ENCODE data around the gene KIF1A. TPM values are rescaled to one million over a fixed set of nuclear protein-coding genes. Genes with fewer than 3 reads are reported as not detected.

The KIF1A gene
- total and polyA plus RNA-seq, 10 of the 15 experiments (the other 5 are each of a cell fraction or from before 2014, with no cell fraction given): 0.04 to 0.95 (median 0.06) TPM; not detected in 5

- H2AFZ ChIP-seq (ENCODE audit: control insufficient read depth, low read depth, low read length): no peak overlapping the region
- WGBS (ENCODE audit: insufficient coverage, insufficient replicate concordance, low lambda C conversion rate, missing lambda C conversion rate): 59% methylated on average over 8 of the region's 8 CpGs
- FAIRE-seq (no peak), ATAC-seq (no peak), DNase-seq (ENCODE audit: low read depth, low spot score) (no peak)
- no peak overlapping the region for H3K27ac ChIP-seq (ENCODE audit: control insufficient read depth, insufficient read depth)
- RAD21 ChIA-PET (ENCODE audit: unreplicated experiment): no interaction called here
- H4K20me1 ChIP-seq (ENCODE audit: control insufficient read depth, insufficient read depth): no peaks in the 10 kb centered on the region
- H3K9me3 ChIP-seq (replicated peaks; ENCODE audit: control insufficient read depth, insufficient read depth, low read length): no peaks in the 10 kb centered on the region; the same call in 2 of the 3 replicates
- CTCF ChIA-PET: no interaction called here
- POLR2A ChIA-PET: no interaction called here
- SMC1A ChIA-PET (ENCODE audit: uncharacterized antibody, unreplicated experiment): no interaction called here
- no peaks in the 10 kb centered on the region for H3K27me3 ChIP-seq (replicated peaks in 1 of 2; ENCODE audit: control insufficient read depth in 2 of 2, insufficient read depth in 2 of 2, low read length in 1 of 2)
- TF ChIP-seq RCOR1 (conservative IDR thresholded peaks at IDR 0.05; ENCODE audit: low read depth, low read length) (no peak), MYC (IDR thresholded peaks at IDR 0.05; ENCODE audit: insufficient read depth, insufficient read length, insufficient replicate concordance, low read length, severe bottlenecking) (no peak), BRCA1 (IDR thresholded peaks at IDR 0.05; ENCODE audit: low read depth, low read length) (no peak), SUZ12 (IDR thresholded peaks at IDR 0.05; ENCODE audit: unreplicated experiment) (no peak), ATF2 (IDR thresholded peaks at IDR 0.05; ENCODE audit: low read length) (no peak), MYB (IDR thresholded peaks at IDR 0.05; ENCODE audit: borderline replicate concordance, low read depth, low read length) (no peak), SIX5 (IDR thresholded peaks at IDR 0.05; ENCODE audit: low read depth, low read length, severe bottlenecking) (no peak), ELK1 (IDR thresholded peaks at IDR 0.05; ENCODE audit: low read depth, low read length) (no peak), SMC3 (IDR thresholded peaks at IDR 0.05; ENCODE audit: borderline replicate concordance, low read length) (no peak)
- in situ Hi-C loops (cut with MboI) (no loop called here), intact Hi-C loops (cut with micrococcal nuclease; ENCODE audit: unreplicated experiment) (no loop called here)
- H3K79me2 ChIP-seq (ENCODE audit: control insufficient read depth, insufficient read depth, low read length): no peaks in the 10 kb centered on the region
- H3K4me3 ChIP-seq: no peak overlapping the region
- H3K4me2 ChIP-seq (ENCODE audit: control insufficient read depth, insufficient read depth): no peak overlapping the region
- no TSS peak for BruUV-seq (replicated peaks)
- no peak overlapping the region for H3K9ac ChIP-seq (ENCODE audit: control insufficient read depth, insufficient read depth, low read length)
- H3K4me1 ChIP-seq (ENCODE audit: control insufficient read depth, insufficient read depth, low read length): peaks cover 4% of the 10 kb centered on the region; the same call in 1 of the 2 replicates
- H3K36me3 ChIP-seq (ENCODE audit: control insufficient read depth in 2 of 2, insufficient read depth in 2 of 2, low read length in 1 of 2): no peaks in the 10 kb centered on the region
Measured at GRCh38 chr2:240786355-240786841, 33.6 kb downstream of the KIF1A start.
